Activated T-cell treated with anti-CD3 and anti-CD28 coated beads, Interleukin-2, amount 50 U/mL, for 48 hours (primary cell): ENCODE results near the gene CAMSAP2.

Experiments
- DNase-seq, 2 experiments: peaks; one replicate each; pipeline ENCODE4 v3.0.0-alpha.2; 2020

CAMSAP2 gene

DNA sequence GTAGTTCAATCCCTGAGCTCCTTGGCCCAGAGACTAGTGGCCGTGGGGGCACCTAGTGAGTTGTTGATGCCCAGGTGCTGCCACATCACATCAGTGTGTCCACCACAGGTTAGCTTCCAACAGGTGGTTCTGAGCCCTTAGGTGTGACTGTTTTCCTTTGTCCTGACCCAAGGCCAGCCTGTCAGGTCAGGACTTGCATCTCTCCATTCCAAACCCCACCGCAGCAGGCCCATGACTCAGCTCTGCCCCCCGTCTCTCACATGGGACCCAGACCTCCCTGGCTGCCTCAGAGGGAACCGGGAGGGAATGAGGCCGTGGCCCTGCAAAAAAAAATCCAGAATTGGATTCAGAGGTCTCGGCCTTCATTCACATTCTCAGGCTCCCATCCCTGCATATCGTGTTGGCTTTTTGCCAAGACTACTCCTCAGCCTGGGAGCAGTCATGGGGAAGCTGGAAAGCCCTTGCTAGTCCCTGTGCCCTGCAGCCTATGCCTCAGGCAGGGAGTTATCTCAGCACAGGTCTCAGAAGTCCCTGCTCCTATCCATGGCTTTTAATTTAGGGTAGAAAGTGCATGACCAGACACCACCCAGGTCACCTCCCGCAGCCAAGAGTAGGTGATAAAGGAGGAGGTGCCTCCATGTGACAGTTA is 163.2 kb downstream of the CAMSAP2 start:
- no peak for DNase-seq

DNA sequence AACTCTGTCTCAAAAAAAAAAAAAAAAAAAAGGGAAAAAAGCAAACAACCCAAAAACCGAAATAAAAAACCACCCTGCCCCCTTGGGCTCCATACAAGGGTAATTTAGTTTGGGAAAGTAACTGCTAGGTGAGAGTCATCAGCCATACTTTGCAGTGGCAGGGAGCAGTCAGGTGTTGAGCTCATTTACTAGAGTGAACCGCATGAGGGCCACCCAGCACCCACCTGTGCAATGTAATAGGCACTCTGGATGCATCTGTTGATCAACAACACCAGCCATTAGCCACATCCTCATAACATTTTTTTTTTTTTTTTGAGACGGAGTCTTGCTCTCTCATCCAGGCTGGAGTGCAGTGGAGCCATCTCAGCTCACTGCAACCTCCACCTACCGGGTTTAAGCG is 165.1 kb downstream of the CAMSAP2 start:
- DNase-seq = no peak

DNA sequence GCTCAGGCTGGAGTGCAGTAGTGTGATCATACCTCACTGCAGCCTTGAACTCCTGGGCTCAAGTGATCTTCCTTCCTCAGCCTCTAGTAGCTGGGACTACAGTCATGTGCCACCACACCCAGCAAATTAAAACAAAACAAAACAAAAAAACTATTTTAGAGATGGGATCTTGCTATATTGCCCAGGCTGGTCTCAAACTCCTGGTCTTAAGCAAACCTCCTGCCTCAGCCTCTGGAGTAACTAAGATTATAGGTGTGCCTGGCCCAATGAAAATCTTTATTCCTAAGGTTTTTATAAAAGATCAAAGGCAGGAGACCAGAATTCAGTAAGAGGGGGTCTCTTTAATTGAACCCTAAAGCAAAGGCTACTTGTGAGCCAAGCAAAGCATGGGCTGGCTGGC is 166.1 kb downstream of the CAMSAP2 start:
- no peak for DNase-seq

DNA sequence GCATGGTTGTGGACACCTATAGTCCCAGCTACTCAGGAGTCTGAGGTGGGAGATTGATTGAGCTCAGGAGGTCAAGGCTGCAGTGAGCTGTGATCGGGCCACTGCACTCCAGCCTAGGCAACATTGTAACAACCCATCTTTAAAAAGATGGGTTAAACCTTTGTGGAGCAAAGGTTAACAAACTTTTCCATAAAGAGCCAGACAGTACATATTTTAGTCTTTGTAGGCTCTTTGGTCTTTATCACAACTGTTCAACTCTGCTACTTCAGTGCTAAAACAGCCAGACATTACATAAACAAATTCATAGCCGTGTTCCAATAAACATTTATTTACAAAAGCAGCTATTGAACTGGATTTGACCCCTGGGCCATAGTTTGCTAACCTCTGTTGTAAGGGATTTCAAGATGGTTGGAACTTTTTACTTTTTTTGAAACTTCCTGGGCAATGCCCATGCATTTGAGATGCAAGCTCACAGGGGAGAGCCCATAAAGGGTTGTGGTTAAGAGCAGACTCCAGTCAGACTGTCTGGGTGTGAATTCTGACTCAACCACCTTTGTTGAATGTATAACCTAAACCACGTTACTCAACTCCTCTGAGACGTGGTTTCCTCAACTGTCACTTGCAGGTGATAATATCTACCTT is 166.8 kb downstream of the CAMSAP2 start:
- DNase-seq = peak in 1 of 2 experiments; percentile 52

DNA sequence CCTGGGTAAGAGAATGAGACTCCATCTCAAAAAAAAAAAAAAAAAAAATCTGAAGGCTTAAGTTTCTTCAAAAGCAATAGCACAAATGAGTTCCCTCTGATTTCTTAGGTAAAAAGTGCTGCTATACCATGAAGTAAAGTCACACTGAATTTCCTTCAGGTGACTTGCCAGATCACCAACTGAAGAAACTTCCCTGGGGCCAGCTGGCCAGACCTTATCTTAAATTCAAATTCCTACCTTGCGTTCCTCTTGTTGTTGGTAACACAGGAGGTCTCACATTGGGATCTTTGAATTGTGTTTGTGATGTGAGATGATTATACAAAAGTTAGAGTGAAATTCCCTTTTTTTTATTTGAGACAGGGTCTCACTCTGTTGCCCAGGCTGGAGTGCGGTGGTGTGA is 167.8 kb downstream of the CAMSAP2 start:
- no peak for DNase-seq

DNA sequence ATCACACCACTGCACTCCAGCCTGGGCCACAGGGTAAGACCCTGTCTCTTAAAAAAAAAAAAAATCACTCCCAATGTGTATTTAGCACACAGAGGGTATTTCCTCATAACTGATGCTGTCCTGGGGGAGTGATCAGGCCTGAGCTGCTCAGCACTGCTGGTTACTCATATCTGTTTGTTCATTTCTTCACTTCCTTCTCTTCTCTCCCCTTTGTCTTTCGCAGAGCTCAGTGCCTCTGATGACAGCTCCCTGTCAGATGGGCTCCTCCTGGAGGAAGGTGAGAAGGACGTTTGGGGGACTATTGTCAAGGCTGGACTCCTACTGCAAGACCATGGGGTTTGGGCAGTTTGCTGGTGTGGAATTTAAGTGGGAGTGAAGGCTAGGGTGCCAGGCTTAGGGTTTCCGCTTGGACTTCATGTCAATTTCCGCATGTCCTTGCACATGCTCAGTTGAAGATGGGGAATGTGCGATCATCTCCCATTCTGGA is 169.0 kb downstream of the CAMSAP2 start:
- no peak for DNase-seq

DNA sequence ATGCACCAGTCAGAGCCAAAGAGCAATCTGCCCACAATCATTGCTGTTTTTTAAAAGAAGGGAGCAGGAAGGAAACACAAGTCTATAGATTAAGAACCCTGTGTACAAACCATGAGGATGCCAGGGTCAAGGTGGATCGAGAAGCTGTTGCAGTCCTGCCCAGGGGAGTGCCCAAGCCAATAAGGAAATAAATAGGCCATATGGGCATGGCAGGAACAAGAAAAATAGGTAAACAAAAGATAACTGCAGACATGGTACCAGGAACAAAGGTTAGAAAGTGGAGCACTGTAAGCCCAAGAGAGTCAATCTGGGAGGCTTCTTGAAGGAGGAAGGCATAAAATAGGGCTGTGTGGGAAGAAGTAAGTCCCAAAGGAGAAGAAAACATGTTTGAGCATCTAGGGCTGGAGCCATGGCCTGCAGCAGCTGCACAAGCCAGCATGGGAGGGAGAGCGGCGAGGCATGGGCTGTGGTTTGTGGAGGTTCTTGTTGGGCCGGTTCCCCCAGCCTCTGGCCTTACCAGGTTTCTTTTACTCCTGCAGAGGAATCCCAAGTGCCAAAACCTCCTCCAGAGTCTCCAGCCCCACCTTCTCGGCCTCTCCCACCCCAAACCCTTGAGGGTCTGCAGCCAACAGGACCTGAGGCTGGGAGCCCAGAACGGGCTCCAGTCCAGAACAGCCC is 169.6 kb downstream of the CAMSAP2 start:
- no peak for DNase-seq

DNA sequence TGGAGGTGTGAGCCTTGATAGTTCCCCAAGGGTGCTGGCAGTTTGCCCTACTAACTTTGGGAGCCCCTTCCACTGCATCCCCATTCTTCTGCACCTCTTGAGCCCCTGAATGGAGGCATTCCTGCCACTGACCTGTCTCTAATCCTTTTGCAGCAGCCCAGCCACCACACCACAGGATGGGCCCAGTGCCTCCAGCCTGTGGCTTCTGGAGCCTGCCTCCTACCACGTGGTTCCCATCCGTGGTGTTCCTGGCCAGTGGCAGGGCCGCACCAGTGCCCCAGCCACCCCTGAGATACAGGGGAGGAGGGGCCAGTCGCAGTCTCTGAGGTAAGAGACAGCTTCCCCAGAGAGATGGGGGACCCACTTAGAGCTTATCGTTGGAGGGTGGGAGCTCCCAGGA is 170.4 kb downstream of the CAMSAP2 start:
- DNase-seq = no peak

DNA sequence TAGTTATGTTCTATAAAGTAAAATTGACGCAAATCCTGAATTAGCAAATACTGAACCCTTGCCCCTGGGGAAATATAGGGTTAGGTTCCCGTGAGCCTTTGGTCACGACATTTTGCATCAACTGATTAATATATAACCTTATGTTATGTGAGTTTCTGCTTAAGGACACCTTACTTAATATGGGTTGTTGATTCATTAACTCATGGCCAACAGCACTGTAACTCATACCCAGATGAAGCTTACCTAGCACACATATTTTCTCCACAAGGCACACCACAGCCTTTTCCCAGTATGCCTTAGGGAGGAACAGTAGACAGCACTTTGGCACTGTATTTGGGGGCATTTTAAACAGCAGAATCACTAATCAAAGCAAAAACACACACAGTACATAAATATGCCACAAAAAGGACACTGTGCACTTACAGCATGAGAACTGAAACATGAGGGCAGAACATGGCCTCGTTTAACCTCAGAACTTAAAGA is 171.1 kb downstream of the CAMSAP2 start:
- DNase-seq = no peak
